ENCODE data around the gene ZNF385B.

- TF ChIP-seq, protein P1, sequence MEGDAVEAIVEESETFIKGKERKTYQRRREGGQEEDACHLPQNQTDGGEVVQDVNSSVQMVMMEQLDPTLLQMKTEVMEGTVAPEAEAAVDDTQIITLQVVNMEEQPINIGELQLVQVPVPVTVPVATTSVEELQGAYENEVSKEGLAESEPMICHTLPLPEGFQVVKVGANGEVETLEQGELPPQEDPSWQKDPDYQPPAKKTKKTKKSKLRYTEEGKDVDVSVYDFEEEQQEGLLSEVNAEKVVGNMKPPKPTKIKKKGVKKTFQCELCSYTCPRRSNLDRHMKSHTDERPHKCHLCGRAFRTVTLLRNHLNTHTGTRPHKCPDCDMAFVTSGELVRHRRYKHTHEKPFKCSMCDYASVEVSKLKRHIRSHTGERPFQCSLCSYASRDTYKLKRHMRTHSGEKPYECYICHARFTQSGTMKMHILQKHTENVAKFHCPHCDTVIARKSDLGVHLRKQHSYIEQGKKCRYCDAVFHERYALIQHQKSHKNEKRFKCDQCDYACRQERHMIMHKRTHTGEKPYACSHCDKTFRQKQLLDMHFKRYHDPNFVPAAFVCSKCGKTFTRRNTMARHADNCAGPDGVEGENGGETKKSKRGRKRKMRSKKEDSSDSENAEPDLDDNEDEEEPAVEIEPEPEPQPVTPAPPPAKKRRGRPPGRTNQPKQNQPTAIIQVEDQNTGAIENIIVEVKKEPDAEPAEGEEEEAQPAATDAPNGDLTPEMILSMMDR (conservative IDR thresholded peaks at IDR 0.05; ENCODE audit: low read length) = no peak
- TF ChIP-seq EZH2phosphoT487 (IDR thresholded peaks at IDR 0.05; ENCODE audit: borderline replicate concordance, low read depth, low read length) = no peak
Observed at GRCh38 chr2:179593323-179593722, 268.1 kb downstream of the ZNF385B start.

Measured in OCI-LY7 (cell line).